K562 (cell line): ENCODE results near the gene PCDHB3. TPM values are rescaled to one million over a fixed set of nuclear protein-coding genes. Genes with fewer than 3 reads are reported as not detected.

Experiments
- ATAC-seq: fragments of 200-7000 bp; cut with Tn5 transposase; 3 replicates; pipeline ENCODE4 v1.9.1; 2020; ENCODE audit warnings: moderate library complexity
- BruUV-seq: library from RNA; stranded (reverse); fragments of 400-500 nt; replicated peaks from 2 replicates; lab custom pipeline; 2021; lab: Mats Ljungman, UMichigan
- CTCF ChIA-PET: fragments of 300-600 bp; formaldehyde crosslinking; extraction: SDS; loops from one replicate; lab custom pipeline; 2021; ENCODE audit warnings: low intra/inter-chr PET ratio; lab: Yijun Ruan, JAX
- POLR2A ChIA-PET: fragments of 300-600, 350-650 bp; sonication (Branson Sonifier 250); formaldehyde crosslinking; extraction: SDS; loops from one replicate; lab custom pipeline; 2021; ENCODE audit warnings: antibody characterized with exemption, inconsistent platforms; lab: Yijun Ruan, JAX
- DNase-seq, 4 experiments: peaks; one replicate each; pipeline versions ENCODE4 v3.0.0 to v3.0.0-alpha.2; 2011 to 2018; ENCODE audit warnings: low spot score in 3 of 4, mixed read lengths in 3 of 4; ENCODE audit errors: extremely low read depth in 1 of 4
- FAIRE-seq: peaks from 2 replicates; lab custom pipeline; 2011; peaks lifted over from hg19 to GRCh38; lab: Jason Lieb, UNC
- H2AFZ ChIP-seq: 2 replicates; pipeline ENCODE4 v1.6.0; 2011; ENCODE audit warnings: low read depth, low read length, control low read depth, inconsistent platforms
- H3K27ac ChIP-seq: fragments of 200-600 bp; 3 replicates; pipeline ENCODE4 v1.8.0; 2011; ENCODE audit warnings: low read depth, mild to moderate bottlenecking, control low read depth, inconsistent platforms, low read length, moderate library complexity, mixed read lengths; ENCODE audit errors: extremely low read depth
- H3K27me3 ChIP-seq, 2 experiments: fragments of 300-600 bp in 1 of 2; 2 replicates in 1 of 2; 3 replicates in 1 of 2; pipeline versions ENCODE4 v1.6.0 to v1.8.0; 2011; ENCODE audit warnings: inconsistent platforms in 2 of 2, low read length in 2 of 2, mild to moderate bottlenecking in 1 of 2, mixed read lengths in 1 of 2, moderate library complexity in 1 of 2; ENCODE audit not compliant: control insufficient read depth in 2 of 2, insufficient read depth in 2 of 2
- H3K36me3 ChIP-seq: fragments of 300-600 bp; 3 replicates; pipeline ENCODE4 v1.8.0; 2011; ENCODE audit warnings: mild to moderate bottlenecking, low read length, inconsistent platforms; ENCODE audit not compliant: control insufficient read depth, insufficient read depth
- H3K4me1 ChIP-seq, 2 experiments: fragments of 200-600 bp in 1 of 2; replicated peaks in 1 of 2; 2 replicates in 1 of 2; 3 replicates in 1 of 2; pipeline versions ENCODE4 v1.5.1 to v1.8.0; 2011; ENCODE audit warnings: inconsistent platforms in 2 of 2, low read length in 2 of 2, mild to moderate bottlenecking in 1 of 2, mixed read lengths in 1 of 2, moderate library complexity in 1 of 2; ENCODE audit not compliant: control insufficient read depth in 2 of 2, insufficient read depth in 2 of 2
- H3K4me2 ChIP-seq: 2 replicates; pipeline ENCODE4 v1.6.1; 2011; ENCODE audit warnings: low read length, control low read depth, inconsistent platforms, mixed read lengths; ENCODE audit not compliant: insufficient read depth
- H3K4me3 ChIP-seq: fragments of 200-600 bp; sonication (generic), shearing (Covaris generic); 2 replicates; pipeline ENCODE4 v1.5.1; 2016; ENCODE audit warnings: control low read depth, inconsistent platforms
- H3K79me2 ChIP-seq: fragments of 200-600 bp; 3 replicates; pipeline ENCODE4 v1.8.0; 2011; ENCODE audit warnings: low read length, inconsistent platforms; ENCODE audit not compliant: control insufficient read depth, insufficient read depth
- H3K9ac ChIP-seq, 2 experiments: 2 replicates each; pipeline versions ENCODE4 v1.6.0 to v1.6.1; 2011; ENCODE audit warnings: low read depth in 2 of 2, low read length in 2 of 2, control low read depth in 1 of 2, inconsistent platforms in 1 of 2, mild to moderate bottlenecking in 1 of 2, mixed read lengths in 1 of 2; ENCODE audit not compliant: insufficient read depth in 1 of 2
- H3K9me1 ChIP-seq: one replicate; pipeline ENCODE4 v1.6.0; 2011; ENCODE audit warnings: inconsistent platforms, mild to moderate bottlenecking, low read length, moderate library complexity; ENCODE audit not compliant: control insufficient read depth, insufficient read depth
- H3K9me3 ChIP-seq: replicated peaks from 2 replicates; pipeline ENCODE4 v1.5.1; 2011; ENCODE audit warnings: low read depth, low read length, inconsistent platforms; ENCODE audit not compliant: control insufficient read depth, insufficient read depth
- H4K20me1 ChIP-seq: replicated peaks from 2 replicates; pipeline ENCODE4 v1.6.1; 2011; ENCODE audit warnings: low read length, inconsistent platforms, mixed read lengths; ENCODE audit not compliant: control insufficient read depth, insufficient read depth
- ARNT ChIP-seq, 2 experiments: fragments of 450-650 bp; IDR thresholded peaks; 2 replicates each; pipeline ENCODE4 v1.6.1; 2016; ENCODE audit warnings: mild to moderate bottlenecking in 1 of 2
- CBFB ChIP-seq: sonication (generic); formaldehyde crosslinking; IDR thresholded peaks from 2 replicates; pipeline ENCODE4 v1.4.0; 2020; ENCODE audit warnings: mild to moderate bottlenecking, missing genetic modification reagents
- HDAC1 ChIP-seq, 2 experiments: fragments of 450-650 bp; IDR thresholded peaks; 2 replicates each; pipeline ENCODE4 v1.6.1; 2016 to 2017; ENCODE audit warnings: inconsistent platforms in 1 of 2, mild to moderate bottlenecking in 1 of 2, moderate library complexity in 1 of 2
- KLF1 ChIP-seq: fragments of 450-650 bp; IDR thresholded peaks from 2 replicates; pipeline ENCODE4 v1.6.1; 2016; ENCODE audit warnings: missing genetic modification characterization, missing compliant biosample characterization
- RCOR1 ChIP-seq, 2 experiments: IDR thresholded peaks; 2 replicates each; pipeline ENCODE4 v1.6.1; 2012; ENCODE audit warnings: low read depth in 2 of 2, low read length in 2 of 2, borderline replicate concordance in 1 of 2, improper control_type of control experiment in 1 of 2
- RHOXF2B ChIP-seq: fragments of 250-450 bp; sonication (Bioruptor Pico); conservative IDR thresholded peaks from 2 replicates; pipeline ENCODE4 v1.5.1; 2021
- SMAD3 ChIP-seq: fragments of 450-650 bp; formaldehyde crosslinking; conservative IDR thresholded peaks from 2 replicates; pipeline ENCODE4 v1.4.0; 2020; ENCODE audit warnings: mild to moderate bottlenecking
- SP1 ChIP-seq: sonication (generic); formaldehyde crosslinking; IDR thresholded peaks from 2 replicates; pipeline ENCODE4 v1.8.1; 2022; ENCODE audit warnings: mild to moderate bottlenecking, missing genetic modification reagents
- ZEB2 ChIP-seq: fragments of 450-650 bp; IDR thresholded peaks from 2 replicates; pipeline ENCODE4 v1.6.1; 2016
- ZNF282 ChIP-seq: sonication (generic); formaldehyde crosslinking; IDR thresholded peaks from 2 replicates; pipeline ENCODE4 v1.8.1; 2023; ENCODE audit warnings: missing genetic modification reagents
- ZNF316 ChIP-seq: fragments of 450-650 bp; IDR thresholded peaks from 2 replicates; pipeline ENCODE4 v1.6.1; 2016
- ZNF507 ChIP-seq: conservative IDR thresholded peaks from 2 replicates; pipeline ENCODE4 v1.6.1; 2017; ENCODE audit warnings: missing genetic modification characterization, missing compliant biosample characterization
- WGBS: fragments of 100-300 bp; shearing (Covaris generic); methylation state at CpG from one replicate; pipeline ENCODE4 v1.1.6; 2016; ENCODE audit warnings: low coverage, mixed read lengths; ENCODE audit not compliant: insufficient coverage; ENCODE audit errors: missing lambda C conversion rate; 5-methylcytosine and 5-hydroxymethylcytosine counted together
- in situ Hi-C: fragments of 300-500 bp; cut with MboI; formaldehyde crosslinking; loops from 4 replicates; pipeline ENCODE4 v1.15.0; 2018; ENCODE audit warnings: inconsistent platforms, mixed read lengths
- intact Hi-C: fragments of 100-400 bp; cut with micrococcal nuclease; formaldehyde crosslinking; loops from 2 replicates; pipeline ENCODE4 v1.14.2; 2022
- polyA plus RNA-seq, 8 experiments: library from polyadenylated mRNA; depleted of rRNA in 4 of 8; stranded (reverse) in 5 of 8; unstranded in 3 of 8; fragments of >200 nt; fragmentation: Nextera tagmentation in 2 of 8; fragmentation: Illumina TruSeq in 1 of 8; extraction: Ambion mirVana in 2 of 8; extraction: Trizol in 1 of 8; gene quantifications; 2 replicates each; pipeline versions ENCODE4 v1.2.1 to v1.2.3, GENCODE V29; 2011 to 2014; ENCODE audit warnings: inconsistent platforms in 1 of 8, missing spikeins in 1 of 8
- total RNA-seq, 7 experiments: library from RNA; depleted of rRNA in 6 of 7; stranded (reverse); fragments of >200 nt in 6 of 7; fragmentation: Illumina TruSeq in 2 of 7; extraction: Trizol in 2 of 7; gene quantifications; 2 replicates each; pipeline versions ENCODE4 v1.2.1 to v1.2.3, GENCODE V29; 2011 to 2021; ENCODE audit warnings: low replicate concordance in 1 of 7
- TF ChIP-seq, protein P1 (sequence below): sonication (generic); formaldehyde crosslinking; IDR thresholded peaks from 2 replicates; pipeline ENCODE4 v1.8.1; 2023; ENCODE audit warnings: mild to moderate bottlenecking, missing genetic modification reagents
- TF ChIP-seq, protein P2 (sequence below): fragments of 250-450 bp; sonication (Bioruptor Pico); IDR thresholded peaks from 2 replicates; pipeline ENCODE4 v1.5.0; 2021
- TF ChIP-seq, protein P3 (sequence below), 2 experiments: fragments of 450-650 bp; IDR thresholded peaks; 2 replicates each; pipeline ENCODE4 v1.6.1; 2016

The PCDHB3 gene
- total and polyA plus RNA-seq, 9 of the 15 experiments (the other 6 are each of a cell fraction or from before 2014, with no cell fraction given) = not detected

GRCh38 chr5:141121985-141122384, 21.7 kb downstream of the PCDHB3 start:
- H3K4me2 ChIP-seq = no peak overlapping the region
- in situ Hi-C loops = no loop called here
- CTCF ChIA-PET = interaction anchor here (0.6 kb wide), 1 partner anchor 83 kb away, joined by 3 read pairs; no protein-coding TSS in a partner anchor
- no peak overlapping the region for H3K9ac ChIP-seq
- H3K79me2 ChIP-seq = no peaks in the 10 kb centered on the region
- intact Hi-C loops = no loop called here
- H3K4me3 ChIP-seq = no peak overlapping the region
- 2% methylated on average over 12 of the region's 12 CpGs for WGBS
- no peak for ATAC-seq
- no peak overlapping the region for H3K27ac ChIP-seq
- H3K9me1 ChIP-seq = no peaks in the 10 kb centered on the region
- no peaks in the 10 kb centered on the region for H3K4me1 ChIP-seq
- H3K36me3 ChIP-seq = no peaks in the 10 kb centered on the region
- TF ChIP-seq CBFB (CRISPR knock-in tag) (no peak), ZNF507 (tag) (no peak), KLF1 (tag) (no peak), SMAD3 (CRISPR knock-in tag) (no peak), HDAC1 (IDR thresholded peaks at IDR 0.05) (no peak), RHOXF2B (CRISPR knock-in tag) (no peak), RCOR1 (IDR thresholded peaks at IDR 0.05; ENCODE audit: borderline replicate concordance in 1 of 2, low read depth in 2 of 2, low read length in 2 of 2) (no peak), ZEB2 (no peak), ZNF282 (CRISPR knock-in tag) (no peak), ARNT (IDR thresholded peaks at IDR 0.05) (no peak), SP1 (no peak), ZNF316 (no peak)
- TF ChIP-seq, protein P1, sequence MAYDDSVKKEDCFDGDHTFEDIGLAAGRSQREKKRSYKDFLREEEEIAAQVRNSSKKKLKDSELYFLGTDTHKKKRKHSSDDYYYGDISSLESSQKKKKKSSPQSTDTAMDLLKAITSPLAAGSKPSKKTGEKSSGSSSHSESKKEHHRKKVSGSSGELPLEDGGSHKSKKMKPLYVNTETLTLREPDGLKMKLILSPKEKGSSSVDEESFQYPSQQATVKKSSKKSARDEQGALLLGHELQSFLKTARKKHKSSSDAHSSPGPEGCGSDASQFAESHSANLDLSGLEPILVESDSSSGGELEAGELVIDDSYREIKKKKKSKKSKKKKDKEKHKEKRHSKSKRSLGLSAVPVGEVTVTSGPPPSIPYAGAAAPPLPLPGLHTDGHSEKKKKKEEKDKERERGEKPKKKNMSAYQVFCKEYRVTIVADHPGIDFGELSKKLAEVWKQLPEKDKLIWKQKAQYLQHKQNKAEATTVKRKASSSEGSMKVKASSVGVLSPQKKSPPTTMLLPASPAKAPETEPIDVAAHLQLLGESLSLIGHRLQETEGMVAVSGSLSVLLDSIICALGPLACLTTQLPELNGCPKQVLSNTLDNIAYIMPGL (CRISPR knock-in tag) = no peak
- TF ChIP-seq, protein P2, sequence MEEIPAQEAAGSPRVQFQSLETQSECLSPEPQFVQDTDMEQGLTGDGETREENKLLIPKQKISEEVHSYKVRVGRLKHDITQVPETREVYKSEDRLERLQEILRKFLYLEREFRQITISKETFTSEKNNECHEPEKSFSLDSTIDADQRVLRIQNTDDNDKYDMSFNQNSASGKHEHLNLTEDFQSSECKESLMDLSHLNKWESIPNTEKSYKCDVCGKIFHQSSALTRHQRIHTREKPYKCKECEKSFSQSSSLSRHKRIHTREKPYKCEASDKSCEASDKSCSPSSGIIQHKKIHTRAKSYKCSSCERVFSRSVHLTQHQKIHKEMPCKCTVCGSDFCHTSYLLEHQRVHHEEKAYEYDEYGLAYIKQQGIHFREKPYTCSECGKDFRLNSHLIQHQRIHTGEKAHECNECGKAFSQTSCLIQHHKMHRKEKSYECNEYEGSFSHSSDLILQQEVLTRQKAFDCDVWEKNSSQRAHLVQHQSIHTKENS (CRISPR knock-in tag) = no peak
- TF ChIP-seq, protein P3, sequence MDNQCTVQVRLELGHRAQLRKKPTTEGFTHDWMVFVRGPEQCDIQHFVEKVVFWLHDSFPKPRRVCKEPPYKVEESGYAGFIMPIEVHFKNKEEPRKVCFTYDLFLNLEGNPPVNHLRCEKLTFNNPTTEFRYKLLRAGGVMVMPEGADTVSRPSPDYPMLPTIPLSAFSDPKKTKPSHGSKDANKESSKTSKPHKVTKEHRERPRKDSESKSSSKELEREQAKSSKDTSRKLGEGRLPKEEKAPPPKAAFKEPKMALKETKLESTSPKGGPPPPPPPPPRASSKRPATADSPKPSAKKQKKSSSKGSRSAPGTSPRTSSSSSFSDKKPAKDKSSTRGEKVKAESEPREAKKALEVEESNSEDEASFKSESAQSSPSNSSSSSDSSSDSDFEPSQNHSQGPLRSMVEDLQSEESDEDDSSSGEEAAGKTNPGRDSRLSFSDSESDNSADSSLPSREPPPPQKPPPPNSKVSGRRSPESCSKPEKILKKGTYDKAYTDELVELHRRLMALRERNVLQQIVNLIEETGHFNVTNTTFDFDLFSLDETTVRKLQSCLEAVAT (IDR thresholded peaks at IDR 0.05) = no peak
- TF ChIP-seq, all 486 proteins: peak for 0
- H3K27me3 ChIP-seq = no peaks in the 10 kb centered on the region; a peak in 1 of 5 replicates
- POLR2A ChIA-PET = interaction anchor here (0.5 kb wide), 1 partner anchor 198 kb away, joined by 3 read pairs; the partner anchor contains the start of gene TAF7
- DNase-seq (no peak), FAIRE-seq (no peak)
- H4K20me1 ChIP-seq = no peaks in the 10 kb centered on the region
- no peaks in the 10 kb centered on the region for H3K9me3 ChIP-seq
- 0 out of 2 replicates have a peak overlapping the region, but pooled peaks have one; percentile 2 for H2AFZ ChIP-seq
- BruUV-seq = no TSS peak
